GM12875 (cell line): Measurements from ENCODE around the gene CEMIP.

ENCODE experiments used
- H3K4me3 ChIP-seq: one replicate; pipeline ENCODE4 v1.5.1; 2011; ENCODE audit warnings: low read depth, low read length, control low read depth
- CTCF ChIP-seq: IDR thresholded peaks from 2 replicates; pipeline ENCODE4 v1.5.1; 2011; ENCODE audit warnings: low read depth, mild to moderate bottlenecking, control low read depth, inconsistent platforms, low read length, moderate library complexity, borderline replicate concordance; ENCODE audit not compliant: insufficient read depth

CEMIP gene

GRCh38 chr15:80892414-80892813, 113.2 kb downstream of the CEMIP start:
- no peak for TF ChIP-seq CTCF
- no peak overlapping the region for H3K4me3 ChIP-seq

- TF ChIP-seq CTCF = no peak
- no peak overlapping the region for H3K4me3 ChIP-seq
These were observed 114.6 kb downstream of the CEMIP start for GRCh38 chr15:80893777-80894176.

- H3K4me3 ChIP-seq = no peak overlapping the region
- TF ChIP-seq CTCF = no peak
These were observed 115.9 kb downstream of the CEMIP start for GRCh38 chr15:80895091-80895490.

GRCh38 chr15:80895965-80896364, 116.8 kb downstream of the CEMIP start:
- H3K4me3 ChIP-seq = no peak overlapping the region
- TF ChIP-seq CTCF = no peak

GRCh38 chr15:80898040-80898439, 118.9 kb downstream of the CEMIP start:
- TF ChIP-seq CTCF = no peak
- no peak overlapping the region for H3K4me3 ChIP-seq

- no peak overlapping the region for H3K4me3 ChIP-seq
- TF ChIP-seq CTCF = no peak
These were observed 123.2 kb downstream of the CEMIP start for GRCh38 chr15:80902298-80902801.

- TF ChIP-seq CTCF = no peak
- H3K4me3 ChIP-seq = no peak overlapping the region
These were observed 125.8 kb downstream of the CEMIP start for GRCh38 chr15:80904998-80905397.
